KG1 (cell line): ENCODE data around the gene PHLDA3.
"Not testable (repeated sequence)": the region's sequence is repeated elsewhere in the genome, so short reads cannot be mapped to it uniquely, and the experiment has no call there.

ENCODE experiments used
- DNase-seq: peaks from one replicate; lab custom pipeline; 2025; lab: John Stamatoyannopoulos, UW

The PHLDA3 gene

GRCh38 chr1:201485184-201485774 lies 16.3 kb upstream of the PHLDA3 start:
- DNase-seq = no peak

- no peak for DNase-seq
Observed at GRCh38 chr1:201483373-201483949, 14.5 kb upstream of the PHLDA3 start.

DNA sequence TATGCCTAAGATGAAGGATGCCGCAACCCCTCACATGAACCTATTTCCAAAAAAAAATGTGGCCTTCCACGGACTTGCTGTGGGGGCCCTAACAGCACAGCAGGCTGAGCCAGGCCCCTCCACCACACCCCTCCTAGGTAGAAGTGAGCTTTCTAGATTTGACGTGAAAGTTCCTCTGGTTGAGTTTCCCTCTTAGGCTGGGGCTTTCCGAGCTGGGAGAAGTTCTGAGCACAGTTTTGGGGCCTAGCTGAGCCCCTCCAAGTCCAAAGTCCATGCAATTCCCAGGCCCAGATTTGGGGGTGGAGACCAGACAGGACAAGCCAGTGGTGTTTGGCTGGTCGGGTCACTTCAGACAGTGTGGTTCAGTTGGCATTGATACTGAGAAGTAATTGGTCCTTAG lies 13.8 kb upstream of the PHLDA3 start:
- no peak for DNase-seq

DNA sequence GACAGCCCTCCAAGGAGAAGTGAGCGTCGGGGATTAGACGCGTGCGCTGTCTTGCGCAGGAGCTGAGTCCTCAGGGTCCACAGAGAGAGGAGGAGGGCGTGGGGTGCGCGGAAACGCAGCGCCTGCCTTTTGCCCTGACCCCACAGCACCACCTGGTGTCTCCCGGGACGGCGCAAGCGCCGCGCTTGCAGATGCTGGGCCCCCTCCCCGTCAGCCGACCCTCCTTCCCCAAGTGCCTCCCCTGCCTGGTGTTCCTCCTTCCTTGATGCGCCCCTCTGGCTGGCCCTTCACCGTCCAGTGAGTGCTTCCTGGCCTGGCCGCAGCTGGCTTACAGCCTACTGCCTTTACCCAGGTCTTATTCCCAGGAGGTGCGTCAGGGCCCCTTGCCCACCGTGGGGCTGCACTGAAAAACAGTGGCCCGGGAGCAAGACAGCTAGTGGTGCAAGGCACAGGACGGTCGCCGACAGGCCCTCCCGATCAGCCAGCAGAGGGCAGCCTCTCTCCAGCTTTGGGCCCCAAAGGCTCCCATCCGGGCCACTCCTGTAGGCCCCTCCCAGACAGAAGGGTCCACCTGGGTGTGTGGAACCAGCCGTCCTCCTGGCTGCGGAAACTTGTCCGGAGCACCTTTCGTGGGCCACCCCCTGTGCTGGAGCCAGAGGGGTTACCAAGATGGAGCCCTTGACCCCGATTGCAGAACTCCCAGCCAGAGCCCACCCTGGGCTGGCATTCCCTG lies 12.9 kb upstream of the PHLDA3 start:
- DNase-seq = peak; percentile 34

DNA sequence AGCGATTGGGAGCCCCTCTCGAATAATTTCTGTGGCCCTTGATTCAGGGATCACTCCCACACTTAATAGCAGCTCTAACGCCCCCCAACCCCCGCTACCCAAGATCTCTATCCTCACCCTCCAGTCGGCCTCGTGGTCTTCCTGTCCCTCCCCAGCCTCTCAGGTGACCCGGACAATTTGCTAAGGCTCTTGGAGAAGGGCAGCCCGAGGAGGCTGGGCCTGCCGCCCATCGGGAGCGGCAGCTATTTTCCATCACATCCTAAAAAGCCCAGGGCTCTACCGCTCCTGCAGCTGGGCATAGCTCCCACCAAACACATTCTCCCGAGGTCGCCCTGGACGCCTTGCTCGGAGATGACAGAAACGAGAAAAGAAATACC lies 12.0 kb upstream of the PHLDA3 start:
- DNase-seq = no peak

DNA sequence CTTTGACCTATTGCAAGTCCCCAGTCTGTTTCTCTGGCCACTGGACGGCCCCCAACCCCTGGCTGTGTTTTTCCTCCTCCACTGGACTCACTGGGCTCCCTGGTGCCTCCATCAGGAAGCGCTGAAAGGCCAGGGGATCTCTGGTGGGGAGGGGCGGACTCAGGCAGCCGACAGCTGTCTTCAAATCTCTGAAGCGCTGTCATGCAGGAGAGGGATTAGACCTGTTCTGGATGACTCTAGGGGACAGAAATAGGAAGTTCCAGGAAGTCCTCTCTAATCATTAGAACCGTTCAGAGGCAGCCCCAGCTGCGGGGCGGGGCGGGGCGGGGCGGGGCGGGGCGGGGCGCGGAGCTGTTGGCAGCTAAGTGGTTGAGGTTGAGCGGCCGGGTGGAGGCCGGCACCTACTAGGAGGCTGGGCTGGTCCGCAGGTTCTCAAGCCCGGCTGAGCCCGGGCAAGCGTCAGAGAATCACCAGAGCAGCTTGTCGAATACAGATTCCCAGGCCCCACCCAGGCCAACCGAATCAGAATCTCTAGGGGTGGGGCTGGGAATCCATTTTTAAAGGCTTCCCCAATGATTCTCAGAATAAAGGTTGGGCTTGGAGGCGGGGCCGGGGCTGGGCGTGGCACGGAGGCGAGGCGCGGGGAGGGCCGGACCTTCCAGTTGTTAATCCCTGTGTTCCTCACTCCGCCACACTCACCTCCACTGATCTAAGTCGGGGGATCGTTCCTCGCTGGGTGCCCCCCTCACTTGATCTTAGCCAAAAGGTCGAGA lies 11.4 kb upstream of the PHLDA3 start:
- no peak for DNase-seq

- no peak for DNase-seq
Observed at GRCh38 chr1:201479201-201479730, 10.3 kb upstream of the PHLDA3 start.

- DNase-seq = not testable (repeated sequence)
Observed at GRCh38 chr1:201478666-201479065, 9.7 kb upstream of the PHLDA3 start.

DNA sequence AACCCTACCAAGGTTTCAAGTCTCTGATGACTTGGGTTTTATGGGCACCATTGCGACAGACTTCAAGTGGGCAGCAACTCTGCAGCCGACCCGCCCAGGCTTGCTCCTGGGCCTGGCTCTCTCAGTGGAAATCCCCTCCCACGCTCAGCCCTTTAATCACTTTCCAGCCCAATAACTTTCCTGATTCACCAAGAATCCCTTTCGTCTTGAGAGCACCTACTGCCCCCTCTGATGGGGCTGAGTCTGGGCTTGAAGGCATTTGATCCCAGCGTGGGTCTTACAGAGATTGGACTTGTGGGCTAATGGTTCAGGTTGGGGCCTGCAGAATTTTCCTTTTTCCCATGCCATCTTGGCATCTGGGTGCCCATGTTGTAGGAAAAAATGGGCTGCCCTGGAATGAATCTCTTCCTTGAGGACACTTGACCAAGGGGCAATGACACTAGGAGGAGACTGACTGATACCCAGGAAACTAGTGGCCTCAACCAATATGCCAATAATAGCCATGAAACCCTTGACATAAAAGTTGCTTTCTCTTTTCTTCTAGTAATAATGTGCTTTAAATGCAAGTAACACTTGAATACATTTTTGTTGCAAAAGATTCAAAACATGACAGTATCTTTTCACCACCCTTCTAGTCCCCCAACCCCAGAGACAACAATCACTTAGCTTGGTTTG lies 7.8 kb upstream of the PHLDA3 start:
- no peak for DNase-seq

- no peak for DNase-seq
Observed at GRCh38 chr1:201475915-201476669, 7.1 kb upstream of the PHLDA3 start.

- no peak for DNase-seq
Observed at GRCh38 chr1:201475130-201475529, 6.1 kb upstream of the PHLDA3 start.

DNA sequence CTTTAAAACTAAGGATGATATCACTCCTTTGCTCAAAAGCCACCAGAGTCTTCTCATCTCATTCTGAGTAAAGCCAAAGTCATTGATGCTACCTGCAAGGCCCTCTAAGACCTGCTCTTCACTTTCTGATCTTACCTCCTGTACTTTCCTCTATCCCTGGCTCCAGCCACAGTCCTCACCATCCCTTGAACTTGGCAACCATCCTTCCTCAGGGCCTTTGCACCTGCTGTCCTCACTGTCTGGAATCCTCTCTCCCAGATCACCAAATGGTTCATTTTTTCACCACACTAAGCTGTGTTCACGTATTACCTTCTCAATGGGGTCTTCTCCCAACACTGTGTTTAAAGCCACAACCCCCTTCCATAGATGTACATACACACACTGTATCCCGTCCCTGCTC lies 4.3 kb upstream of the PHLDA3 start:
- no peak for DNase-seq

DNA sequence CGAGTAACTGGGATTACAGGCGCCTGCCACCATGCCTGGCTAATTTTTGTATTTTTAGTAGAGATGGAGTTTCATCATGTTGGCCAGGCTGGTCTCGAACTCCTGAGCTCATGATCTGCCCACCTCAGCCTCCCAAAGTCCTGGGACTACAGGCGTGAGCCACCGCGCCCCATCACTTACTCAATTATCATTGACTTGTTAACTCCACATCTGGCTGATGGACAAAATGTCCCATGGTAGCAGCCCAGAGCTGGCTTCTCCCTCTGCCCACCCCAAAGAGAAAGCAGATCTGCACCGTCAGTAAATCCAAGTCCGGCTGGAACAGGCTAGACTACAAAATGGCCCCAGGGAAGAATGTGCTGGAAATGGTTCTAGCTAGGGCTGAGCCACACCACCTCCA lies 3.3 kb upstream of the PHLDA3 start:
- not testable (repeated sequence) for DNase-seq

DNA sequence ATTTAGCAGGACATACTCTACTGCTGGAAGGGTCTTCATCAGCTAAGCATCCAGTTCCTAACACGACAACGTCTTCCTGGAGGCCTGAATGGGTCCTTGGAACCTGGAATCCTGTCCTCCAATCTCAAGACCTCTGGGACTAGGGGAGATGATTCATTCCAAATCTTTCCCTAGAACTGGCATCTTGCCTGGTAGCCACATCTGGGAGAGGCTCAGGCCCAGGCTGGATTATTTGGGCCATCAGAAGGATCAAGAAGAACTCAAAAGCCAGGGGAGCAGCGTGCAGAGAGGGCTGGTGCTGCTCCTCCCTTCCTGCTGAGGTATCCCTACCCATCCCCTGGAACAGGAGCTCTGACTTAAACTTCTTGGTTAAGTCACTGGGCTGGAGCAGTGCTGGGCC lies 2.8 kb upstream of the PHLDA3 start:
- no peak for DNase-seq

GRCh38 chr1:201470581-201470980 lies 1.6 kb upstream of the PHLDA3 start:
- no peak for DNase-seq

GRCh38 chr1:201469645-201470074 lies 672 bp upstream of the PHLDA3 start:
- no peak for DNase-seq

DNA sequence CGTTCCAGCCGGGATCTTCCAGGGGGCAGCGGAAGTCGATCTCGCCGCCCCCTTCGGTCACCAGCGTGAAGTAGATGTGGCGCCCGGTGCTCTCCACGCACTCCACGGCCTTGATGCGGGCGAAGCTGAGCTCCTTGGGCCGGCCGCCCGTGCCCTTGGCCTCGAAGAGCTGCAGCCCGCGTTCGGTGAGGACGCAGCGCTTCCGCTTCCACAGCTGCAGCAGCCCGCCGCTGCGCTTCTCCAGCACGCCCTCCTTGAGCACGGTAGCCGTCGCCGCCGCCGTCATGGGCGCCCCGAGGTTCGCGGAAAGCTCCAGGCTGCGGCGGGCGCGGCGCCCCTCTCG lies 516 bp downstream of the PHLDA3 start:
- no peak for DNase-seq

GRCh38 chr1:201466492-201466891 lies 2.5 kb downstream of the PHLDA3 start:
- DNase-seq = no peak

GRCh38 chr1:201465698-201466290 lies 3.2 kb downstream of the PHLDA3 start:
- DNase-seq = no peak

DNA sequence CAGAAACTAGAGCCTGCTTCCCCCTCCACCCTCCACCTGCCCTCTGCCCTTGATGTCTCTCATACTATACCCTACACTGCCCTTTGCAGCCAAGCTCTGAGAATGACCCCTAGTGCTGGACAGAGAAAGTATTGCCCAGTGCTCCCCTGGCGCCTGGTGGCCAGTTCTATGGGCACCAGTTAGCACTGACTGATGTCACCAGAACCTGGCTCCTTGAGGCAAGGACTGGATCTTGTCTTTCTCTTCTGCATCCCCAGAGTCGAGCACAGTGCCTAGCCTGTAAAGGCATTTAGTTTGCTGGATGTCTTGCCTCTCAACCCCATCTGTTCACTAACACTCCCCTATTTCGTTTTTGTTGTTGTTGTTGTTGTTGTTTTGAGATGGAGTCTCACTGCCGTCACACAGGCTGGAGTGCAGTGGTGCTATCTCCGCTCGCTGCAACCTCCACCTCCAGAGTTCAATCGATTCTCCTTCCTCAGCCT lies 5.9 kb downstream of the PHLDA3 start:
- no peak for DNase-seq
